PC-3 (cell line): ENCODE results near the gene GLI3. TPM values are rescaled to one million over a fixed set of nuclear protein-coding genes. Genes with fewer than 3 reads are reported as not detected.

Source experiments
- ATAC-seq: fragments of 200-7000 bp; cut with Tn5 transposase; 2 replicates; pipeline ENCODE4 v1.9.1; 2020; ENCODE audit warnings: mild to moderate bottlenecking, moderate library complexity
- BruUV-seq: library from RNA; stranded (reverse); fragments of 400-500 nt; replicated peaks from 2 replicates; lab custom pipeline; 2021; lab: Mats Ljungman, UMichigan
- CTCF ChIA-PET: fragments of 300-600 bp; sonication (Branson Sonifier 250); formaldehyde crosslinking; loops from one replicate; lab custom pipeline; 2022; ENCODE audit warnings: antibody characterized with exemption; lab: Charles Lee
- POLR2A ChIA-PET: fragments of 300-600 bp; sonication (Branson Sonifier 250); formaldehyde crosslinking; loops from one replicate; lab custom pipeline; 2022; ENCODE audit warnings: antibody characterized with exemption; ENCODE audit not compliant: unreplicated experiment; lab: Charles Lee
- DNase-seq: peaks from one replicate; pipeline ENCODE4 v3.0.0-alpha.2; 2015
- H2AFZ ChIP-seq: fragments of 300-600 bp; sonication (generic); 2 replicates; pipeline ENCODE4 v1.6.0; 2016; ENCODE audit warnings: antibody characterized with exemption, low read length
- H3F3A ChIP-seq: fragments of 300-600 bp; sonication (generic); one replicate; pipeline ENCODE4 v1.6.0; 2017; ENCODE audit warnings: antibody characterized with exemption, low read length, control low read depth, mild to moderate bottlenecking; ENCODE audit not compliant: unreplicated experiment
- H3K27ac ChIP-seq: fragments of 300-600 bp; sonication (generic); 2 replicates; pipeline ENCODE4 v1.5.1; 2016; ENCODE audit warnings: mild to moderate bottlenecking, low read length
- H3K27me3 ChIP-seq: fragments of 300-600 bp; sonication (generic); 2 replicates; pipeline ENCODE4 v1.6.1; 2016; ENCODE audit warnings: low read length, mixed read lengths
- H3K36me3 ChIP-seq: fragments of 300-600 bp; sonication (generic); 2 replicates; pipeline ENCODE4 v1.6.1; 2016; ENCODE audit warnings: low read depth, mixed run types, low read length, mixed read lengths
- H3K4me1 ChIP-seq: fragments of 300-600 bp; sonication (generic); 2 replicates; pipeline ENCODE4 v1.5.1; 2016; ENCODE audit warnings: low read length; ENCODE audit not compliant: insufficient read depth
- H3K4me2 ChIP-seq: fragments of 300-600 bp; sonication (generic); 2 replicates; pipeline ENCODE4 v1.6.0; 2016; ENCODE audit warnings: low read length
- H3K4me3 ChIP-seq: fragments of 300-600 bp; sonication (generic); 2 replicates; pipeline ENCODE4 v1.5.1; 2016; ENCODE audit warnings: mild to moderate bottlenecking, low read length, mixed read lengths
- H3K79me2 ChIP-seq: fragments of 300-600 bp; sonication (generic); 2 replicates; pipeline ENCODE4 v1.6.1; 2017; ENCODE audit warnings: low read length, mixed read lengths
- H3K9ac ChIP-seq: fragments of 300-600 bp; sonication (generic); 2 replicates; pipeline ENCODE4 v1.6.0; 2016; ENCODE audit warnings: mild to moderate bottlenecking, low read length
- H3K9me2 ChIP-seq: fragments of 300-600 bp; sonication (generic); replicated peaks from 2 replicates; pipeline ENCODE4 v1.6.1; 2016; ENCODE audit warnings: mixed run types, low read length, mixed read lengths
- H3K9me3 ChIP-seq: fragments of 300-600 bp; sonication (generic); 2 replicates; pipeline ENCODE4 v1.6.1; 2016; ENCODE audit warnings: low read length, mixed read lengths
- H4K20me1 ChIP-seq: fragments of 300-600 bp; sonication (generic); 2 replicates; pipeline ENCODE4 v1.6.1; 2016; ENCODE audit warnings: low read length, mixed read lengths
- EZH2 ChIP-seq: fragments of 300-600 bp; sonication (generic); IDR thresholded peaks from one replicate; pipeline ENCODE4 v1.6.1; 2017; ENCODE audit warnings: antibody characterized with exemption, mild to moderate bottlenecking, low read length; ENCODE audit not compliant: unreplicated experiment
- EZH2phosphoT487 ChIP-seq: fragments of 300-600 bp; sonication (generic); IDR thresholded peaks from 2 replicates; pipeline ENCODE4 v1.6.1; 2018; ENCODE audit warnings: mild to moderate bottlenecking, antibody characterized with exemption, low read length, borderline replicate concordance
- intact Hi-C: fragments of 100-400 bp; cut with micrococcal nuclease; formaldehyde crosslinking; loops from 2 replicates; pipeline ENCODE4 v1.9.0; 2023
- total RNA-seq: library from RNA; depleted of rRNA; stranded (reverse); fragments of >200 nt; gene quantifications from 2 replicates; pipeline ENCODE4 v1.2.3, GENCODE V29; 2014
- TF ChIP-seq, protein P1 (sequence below): fragments of 300-600 bp; sonication (generic); conservative IDR thresholded peaks from 2 replicates; pipeline ENCODE4 v1.5.1; 2017; ENCODE audit warnings: antibody characterized with exemption, low read depth, mild to moderate bottlenecking, low read length

GLI3 gene
- total RNA-seq, 1 experiment from 2014 or later: 3.5 TPM

DNA sequence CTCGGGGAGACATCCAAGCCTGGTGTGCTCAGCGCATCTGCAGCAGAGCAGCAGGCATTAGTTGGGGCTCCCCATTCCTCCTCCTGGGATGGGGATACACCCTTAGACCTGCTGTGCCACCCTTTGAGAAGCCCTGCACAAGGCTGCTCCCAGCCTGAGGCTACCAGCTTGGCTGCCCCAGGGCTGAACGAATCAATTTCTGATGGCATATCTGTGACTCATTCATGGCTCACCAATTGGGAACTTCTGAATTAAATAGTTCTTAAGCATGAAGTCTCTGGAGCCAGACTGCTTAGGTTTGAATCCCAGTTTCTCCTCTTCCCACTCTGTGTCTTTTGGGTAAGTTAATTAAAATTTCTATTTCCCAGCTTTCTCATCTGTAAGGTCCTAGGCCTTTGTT, 16.3 kb upstream of the GLI3 start:
- H3K9ac ChIP-seq: no peak overlapping the region
- BruUV-seq: no TSS peak
- ATAC-seq: no peak
- H3K4me1 ChIP-seq: no peaks in the 10 kb centered on the region; the same call in 1 of the 2 replicates
- H3K9me3 ChIP-seq: no peaks in the 10 kb centered on the region
- H3K36me3 ChIP-seq: no peaks in the 10 kb centered on the region
- CTCF ChIA-PET: no interaction called here
- H3K27ac ChIP-seq: no peak overlapping the region
- H4K20me1 ChIP-seq: no peaks in the 10 kb centered on the region
- no peaks in the 10 kb centered on the region for H3K9me2 ChIP-seq
- H3F3A ChIP-seq: no peaks in the 10 kb centered on the region
- peak; percentile 38 for DNase-seq
- H2AFZ ChIP-seq: no peak overlapping the region
- H3K27me3 ChIP-seq: no peaks in the 10 kb centered on the region
- intact Hi-C loops: no loop called here
- H3K4me3 ChIP-seq: no peak overlapping the region
- H3K79me2 ChIP-seq: no peaks in the 10 kb centered on the region
- H3K4me2 ChIP-seq: no peak overlapping the region
- TF ChIP-seq EZH2phosphoT487 (no peak), EZH2 (no peak)
- TF ChIP-seq, protein P1, sequence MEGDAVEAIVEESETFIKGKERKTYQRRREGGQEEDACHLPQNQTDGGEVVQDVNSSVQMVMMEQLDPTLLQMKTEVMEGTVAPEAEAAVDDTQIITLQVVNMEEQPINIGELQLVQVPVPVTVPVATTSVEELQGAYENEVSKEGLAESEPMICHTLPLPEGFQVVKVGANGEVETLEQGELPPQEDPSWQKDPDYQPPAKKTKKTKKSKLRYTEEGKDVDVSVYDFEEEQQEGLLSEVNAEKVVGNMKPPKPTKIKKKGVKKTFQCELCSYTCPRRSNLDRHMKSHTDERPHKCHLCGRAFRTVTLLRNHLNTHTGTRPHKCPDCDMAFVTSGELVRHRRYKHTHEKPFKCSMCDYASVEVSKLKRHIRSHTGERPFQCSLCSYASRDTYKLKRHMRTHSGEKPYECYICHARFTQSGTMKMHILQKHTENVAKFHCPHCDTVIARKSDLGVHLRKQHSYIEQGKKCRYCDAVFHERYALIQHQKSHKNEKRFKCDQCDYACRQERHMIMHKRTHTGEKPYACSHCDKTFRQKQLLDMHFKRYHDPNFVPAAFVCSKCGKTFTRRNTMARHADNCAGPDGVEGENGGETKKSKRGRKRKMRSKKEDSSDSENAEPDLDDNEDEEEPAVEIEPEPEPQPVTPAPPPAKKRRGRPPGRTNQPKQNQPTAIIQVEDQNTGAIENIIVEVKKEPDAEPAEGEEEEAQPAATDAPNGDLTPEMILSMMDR: no peak
- POLR2A ChIA-PET: no interaction called here

DNA sequence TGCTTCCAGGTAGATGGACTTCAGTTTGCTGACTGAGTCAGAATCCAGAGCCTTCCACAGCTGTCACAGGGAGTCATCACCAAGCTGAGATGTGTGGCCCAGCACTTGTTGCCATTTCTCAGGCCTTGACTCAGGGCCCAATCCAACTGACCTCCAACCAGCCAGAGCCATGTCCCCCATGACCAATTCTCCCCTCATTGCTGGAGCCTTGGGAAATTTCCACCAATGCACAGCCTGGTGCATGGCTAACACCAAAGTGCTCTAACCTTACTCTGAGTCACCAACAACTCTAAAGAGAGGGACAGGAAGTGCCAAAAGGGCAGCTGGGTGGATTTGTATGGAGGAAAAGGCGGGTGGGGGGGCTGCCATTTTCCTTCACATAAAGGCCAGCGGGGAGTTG, 13.4 kb upstream of the GLI3 start:
- BruUV-seq: no TSS peak
- no peaks in the 10 kb centered on the region for H4K20me1 ChIP-seq
- DNase-seq (no peak), ATAC-seq (no peak)
- H3K4me3 ChIP-seq: no peak overlapping the region
- no peaks in the 10 kb centered on the region; the same call in 1 of the 2 replicates for H3K4me1 ChIP-seq
- no peaks in the 10 kb centered on the region for H3K9me2 ChIP-seq
- TF ChIP-seq EZH2: no peak
- TF ChIP-seq EZH2phosphoT487: no peak
- TF ChIP-seq, protein P1: no peak
- H2AFZ ChIP-seq: no peak overlapping the region
- ChIA-PET POLR2A (no interaction called here), CTCF (no interaction called here)
- H3K9me3 ChIP-seq: no peaks in the 10 kb centered on the region
- intact Hi-C loops: no loop called here
- no peak overlapping the region for H3K27ac ChIP-seq
- no peaks in the 10 kb centered on the region for H3K79me2 ChIP-seq
- no peaks in the 10 kb centered on the region for H3K27me3 ChIP-seq
- H3K36me3 ChIP-seq: no peaks in the 10 kb centered on the region
- no peaks in the 10 kb centered on the region for H3F3A ChIP-seq
- no peak overlapping the region for H3K4me2 ChIP-seq
- H3K9ac ChIP-seq: no peak overlapping the region

DNA sequence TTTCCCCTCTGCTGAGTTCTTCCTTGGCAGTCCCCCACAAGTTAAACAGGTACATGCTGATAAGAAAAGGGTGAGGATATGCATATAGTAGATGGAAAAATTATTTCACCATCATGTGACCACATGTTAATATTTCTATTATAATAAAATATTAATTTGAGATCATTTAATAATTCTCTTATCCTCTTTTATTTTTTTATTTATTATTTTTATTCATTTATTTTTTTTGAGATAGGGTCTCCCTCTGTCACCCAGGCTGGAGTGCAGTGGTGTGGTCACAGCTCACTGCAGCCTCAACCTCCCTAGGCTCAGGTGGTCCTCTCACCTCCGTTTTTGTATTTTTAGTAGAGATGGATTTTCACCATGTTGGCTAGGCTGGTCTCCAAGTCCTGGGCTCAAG, 11.6 kb upstream of the GLI3 start:
- ChIA-PET CTCF (no interaction called here), POLR2A (no interaction called here)
- no peaks in the 10 kb centered on the region for H3K9me3 ChIP-seq
- TF ChIP-seq, protein P1: no peak
- TF ChIP-seq EZH2phosphoT487 (no peak), EZH2 (no peak)
- H3K9ac ChIP-seq: no peak overlapping the region
- peaks cover 11% of the 10 kb centered on the region for H3K4me1 ChIP-seq
- ATAC-seq: no peak
- H4K20me1 ChIP-seq: no peaks in the 10 kb centered on the region
- no peak overlapping the region for H3K4me3 ChIP-seq
- no peaks in the 10 kb centered on the region for H3K9me2 ChIP-seq
- no peak for DNase-seq
- intact Hi-C loops: no loop called here
- no peaks in the 10 kb centered on the region for H3K27me3 ChIP-seq
- no peak overlapping the region for H3K27ac ChIP-seq
- no peaks in the 10 kb centered on the region for H3F3A ChIP-seq
- no peaks in the 10 kb centered on the region for H3K79me2 ChIP-seq
- no peak overlapping the region for H3K4me2 ChIP-seq
- no peaks in the 10 kb centered on the region for H3K36me3 ChIP-seq
- BruUV-seq: no TSS peak
- H2AFZ ChIP-seq: no peak overlapping the region
